AG04450 (cell line): ENCODE measurements around the gene DCXR. TPM values are rescaled to one million over a fixed set of nuclear protein-coding genes. Genes with fewer than 3 reads are reported as not detected.

Experiments used
- CTCF ChIA-PET: fragments of 300-600, 350-600 bp; formaldehyde crosslinking; extraction: SDS; loops from one replicate; lab custom pipeline; 2022; ENCODE audit warnings: antibody characterized with exemption, inconsistent platforms; lab: Charles Lee
- POLR2A ChIA-PET: fragments of 350-600 bp; formaldehyde crosslinking; extraction: SDS; loops from one replicate; lab custom pipeline; 2021; ENCODE audit warnings: antibody characterized with exemption, inconsistent platforms; lab: Yijun Ruan, JAX
- DNase-seq: peaks from one replicate; pipeline ENCODE4 v3.0.0-alpha.2; 2011; ENCODE audit warnings: low read depth, low spot score
- H3K27ac ChIP-seq: one replicate; pipeline ENCODE4 v1.5.1; 2012; ENCODE audit warnings: low read depth, low read length, control low read depth
- H3K27me3 ChIP-seq: one replicate; pipeline ENCODE4 v1.6.0; 2012; ENCODE audit warnings: low read length; ENCODE audit not compliant: control insufficient read depth, insufficient read depth
- H3K4me3 ChIP-seq: 2 replicates; pipeline ENCODE4 v1.5.1; 2011; ENCODE audit warnings: mild to moderate bottlenecking, low read depth, low read length, control low read depth
- H3K9me3 ChIP-seq: 2 replicates; pipeline ENCODE4 v1.5.1; 2012; ENCODE audit warnings: low read length; ENCODE audit not compliant: control insufficient read depth, insufficient read depth
- polyA minus RNA-seq: library from RNA; depleted of rRNA, polyadenylated mRNA; stranded (reverse); fragments of >200 nt; gene quantifications from 2 replicates; pipeline ENCODE4 v1.2.3, GENCODE V29; 2011; rRNA and poly(A)+ RNA removed
- polyA plus RNA-seq: library from polyadenylated mRNA; depleted of rRNA; stranded (reverse); fragments of >200 nt; gene quantifications from 2 replicates; pipeline ENCODE4 v1.2.3, GENCODE V29; 2011; rRNA removed
- TF ChIP-seq, protein P1 (sequence below): IDR thresholded peaks from 2 replicates; pipeline ENCODE4 v1.5.1; 2011; ENCODE audit warnings: low read depth, low read length, control low read depth, inconsistent platforms

DCXR gene
- 35.5 and 55.6 TPM in 2 replicates for polyA plus RNA-seq
- polyA minus RNA-seq, result 31.5 and 46.4 TPM in 2 replicates

DNA sequence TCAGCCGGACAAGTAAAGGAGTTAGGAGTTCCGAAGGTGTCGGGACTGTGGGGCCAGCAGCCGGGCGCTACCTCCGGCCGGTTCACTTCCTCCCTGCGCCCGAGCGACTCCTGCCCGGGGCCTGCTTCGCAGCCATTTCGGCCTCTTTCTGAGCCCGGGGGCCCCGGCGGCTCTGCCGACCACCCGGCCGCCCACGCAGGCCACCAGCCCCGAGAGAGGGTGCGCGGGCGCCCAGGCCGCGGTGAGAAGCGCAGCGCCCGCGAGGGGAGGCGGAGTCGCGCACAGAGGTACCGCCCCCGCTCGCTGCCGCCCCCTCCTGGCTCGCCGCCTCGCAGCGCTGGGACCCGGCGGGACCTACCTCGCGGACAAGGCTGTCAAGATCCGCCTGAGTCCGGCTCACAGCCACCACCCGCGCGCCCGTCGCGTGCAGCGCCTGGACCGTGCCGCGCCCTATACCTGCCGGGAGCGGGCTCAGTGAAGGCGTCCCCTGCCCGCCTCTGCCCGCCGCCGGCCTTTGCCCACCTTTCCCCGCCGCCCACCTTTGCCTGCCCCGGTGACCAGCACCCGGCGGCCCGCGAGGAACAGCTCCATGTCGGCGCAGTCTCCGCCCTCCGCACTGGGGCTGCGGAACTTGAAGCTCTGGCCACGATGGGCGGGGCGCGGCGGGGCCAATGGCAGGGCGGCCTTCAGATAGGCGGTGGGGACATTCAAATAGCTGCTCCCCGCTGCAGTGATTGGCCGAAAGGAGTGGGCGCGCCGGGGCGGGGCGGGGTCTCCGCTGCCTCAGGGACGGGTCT is at the start of gene DCXR:
DCXR (minus strand) TSS at position 606 of the 797 bp plus-strand sequence; CDS start at position 591, 15 bp downstream.
- POLR2A ChIA-PET, result interaction anchor here (0.6 to 1.4 kb wide), 11 partner anchors 14 to 192 kb away, joined by 3 to 10 read pairs (median 3); partner anchors contain the start of genes CENPX, FASN, GPS1 and LRRC45
- H3K4me3 ChIP-seq, result peak within 1 kb of the TSS; percentile 74
- TF ChIP-seq, protein P1, sequence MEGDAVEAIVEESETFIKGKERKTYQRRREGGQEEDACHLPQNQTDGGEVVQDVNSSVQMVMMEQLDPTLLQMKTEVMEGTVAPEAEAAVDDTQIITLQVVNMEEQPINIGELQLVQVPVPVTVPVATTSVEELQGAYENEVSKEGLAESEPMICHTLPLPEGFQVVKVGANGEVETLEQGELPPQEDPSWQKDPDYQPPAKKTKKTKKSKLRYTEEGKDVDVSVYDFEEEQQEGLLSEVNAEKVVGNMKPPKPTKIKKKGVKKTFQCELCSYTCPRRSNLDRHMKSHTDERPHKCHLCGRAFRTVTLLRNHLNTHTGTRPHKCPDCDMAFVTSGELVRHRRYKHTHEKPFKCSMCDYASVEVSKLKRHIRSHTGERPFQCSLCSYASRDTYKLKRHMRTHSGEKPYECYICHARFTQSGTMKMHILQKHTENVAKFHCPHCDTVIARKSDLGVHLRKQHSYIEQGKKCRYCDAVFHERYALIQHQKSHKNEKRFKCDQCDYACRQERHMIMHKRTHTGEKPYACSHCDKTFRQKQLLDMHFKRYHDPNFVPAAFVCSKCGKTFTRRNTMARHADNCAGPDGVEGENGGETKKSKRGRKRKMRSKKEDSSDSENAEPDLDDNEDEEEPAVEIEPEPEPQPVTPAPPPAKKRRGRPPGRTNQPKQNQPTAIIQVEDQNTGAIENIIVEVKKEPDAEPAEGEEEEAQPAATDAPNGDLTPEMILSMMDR, result peak; percentile 57

DNA sequence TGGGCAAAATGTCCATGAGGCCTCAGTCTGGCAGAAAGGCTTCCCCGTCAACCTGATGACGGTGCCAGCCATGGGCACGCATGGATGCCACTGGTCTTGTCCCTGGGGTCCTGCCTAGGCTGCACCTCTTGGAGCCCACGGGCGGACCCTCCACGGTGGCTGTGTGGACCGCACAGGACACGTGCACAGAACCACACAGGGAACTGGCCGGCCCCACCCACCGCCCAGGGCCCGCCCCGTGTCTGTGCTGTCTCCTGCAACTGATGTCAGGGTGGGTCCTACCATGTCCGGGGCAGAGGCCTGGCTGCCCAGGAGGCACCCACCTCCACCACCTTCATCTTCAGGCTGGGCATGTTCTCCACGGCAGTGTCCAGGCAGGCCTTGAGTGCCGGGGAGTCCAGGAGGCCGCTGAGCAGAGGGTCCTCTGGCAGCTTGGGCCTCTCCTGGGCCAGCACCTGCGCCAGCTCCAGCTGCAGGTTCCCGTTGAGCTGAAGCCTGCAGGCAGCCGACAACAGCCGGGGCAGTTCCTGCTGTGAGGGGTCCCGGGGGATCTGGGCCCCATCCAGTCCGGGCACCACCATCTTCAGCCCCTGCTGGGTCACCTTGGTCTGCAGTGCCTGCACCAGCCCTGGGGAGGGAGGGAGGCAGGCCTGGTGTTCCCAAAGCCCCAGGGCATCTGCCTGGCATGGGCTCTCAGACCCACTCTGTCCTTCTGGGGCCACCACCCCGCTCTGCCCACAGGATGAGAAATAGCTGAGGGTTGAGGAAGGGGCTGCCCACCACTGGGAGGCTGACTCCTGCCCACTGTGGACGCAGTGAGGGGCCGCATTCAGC is 48.7 kb upstream of the DCXR start:
- Histone ChIP-seq H3K4me3 (no peak overlapping the region), H3K27me3 (no peaks in the 10 kb centered on the region), H3K27ac (no peak overlapping the region), H3K9me3 (no peaks in the 10 kb centered on the region; the same call in 1 of the 2 replicates)
- CTCF ChIA-PET, result no interaction called here
- POLR2A ChIA-PET, result no interaction called here
- TF ChIP-seq, protein P1, result no peak
- no peak for DNase-seq

More for the DNA sequence above, at the start of gene DCXR:
- no peaks in the 10 kb centered on the region; the same call in 1 of the 2 replicates for H3K9me3 ChIP-seq
- DNase-seq, result peak; percentile 76
- H3K27ac ChIP-seq, result peak within 1 kb of the TSS; percentile 61
- no peaks in the 10 kb centered on the region for H3K27me3 ChIP-seq
- CTCF ChIA-PET, result interaction anchor here (0.5 to 1.3 kb wide), 13 partner anchors 8 to 852 kb away, joined by 3 to 7 read pairs (median 3); partner anchors contain the start of genes CENPX and LRRC45

DNA sequence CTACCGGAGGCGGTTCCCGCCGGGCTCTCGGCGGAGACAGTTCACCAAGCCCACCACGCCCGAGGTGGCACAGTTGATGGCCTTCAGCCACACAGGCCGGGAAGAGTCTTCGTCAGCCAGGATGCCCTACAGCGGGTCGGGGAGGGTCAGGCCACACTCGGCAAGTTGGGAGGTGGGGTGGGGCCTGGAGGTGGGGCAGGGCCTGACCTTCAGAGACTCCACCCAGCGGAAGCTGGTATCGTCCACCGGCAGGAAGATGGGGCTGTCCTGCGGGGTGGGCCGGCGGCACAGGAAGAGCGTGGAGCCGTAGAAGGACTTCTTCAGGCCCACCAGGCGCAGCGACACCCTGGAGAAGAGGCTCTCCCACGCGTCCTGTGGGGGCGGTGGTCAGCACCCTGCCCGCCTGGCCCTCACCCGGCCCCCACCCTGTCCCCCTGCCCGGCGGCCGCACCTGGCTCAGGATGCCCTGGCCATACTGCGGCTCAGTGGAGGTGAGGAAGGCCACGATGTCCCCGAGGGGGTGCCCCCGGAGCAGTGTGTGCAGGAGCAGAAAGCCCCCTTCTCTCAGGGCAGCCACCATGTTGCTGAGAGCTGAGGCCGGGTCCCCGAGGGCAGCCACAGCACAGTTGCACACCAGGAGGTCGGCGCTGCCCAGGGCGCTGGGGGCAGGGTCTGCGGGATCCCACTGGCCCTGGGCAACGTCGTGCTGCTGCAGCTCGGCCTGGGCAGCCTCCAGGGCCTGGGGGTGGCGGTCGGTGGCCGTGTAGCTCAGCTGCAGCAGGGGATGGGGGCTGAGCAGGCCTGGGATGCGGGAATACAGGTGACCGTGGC is 47.7 kb upstream of the DCXR start:
- ChIA-PET POLR2A (no interaction called here), CTCF (no interaction called here)
- TF ChIP-seq, protein P1, result no peak
- Histone ChIP-seq H3K27me3 (no peaks in the 10 kb centered on the region), H3K4me3 (no peak overlapping the region), H3K27ac (no peak overlapping the region), H3K9me3 (no peaks in the 10 kb centered on the region; the same call in 1 of the 2 replicates)
- no peak for DNase-seq

DNA sequence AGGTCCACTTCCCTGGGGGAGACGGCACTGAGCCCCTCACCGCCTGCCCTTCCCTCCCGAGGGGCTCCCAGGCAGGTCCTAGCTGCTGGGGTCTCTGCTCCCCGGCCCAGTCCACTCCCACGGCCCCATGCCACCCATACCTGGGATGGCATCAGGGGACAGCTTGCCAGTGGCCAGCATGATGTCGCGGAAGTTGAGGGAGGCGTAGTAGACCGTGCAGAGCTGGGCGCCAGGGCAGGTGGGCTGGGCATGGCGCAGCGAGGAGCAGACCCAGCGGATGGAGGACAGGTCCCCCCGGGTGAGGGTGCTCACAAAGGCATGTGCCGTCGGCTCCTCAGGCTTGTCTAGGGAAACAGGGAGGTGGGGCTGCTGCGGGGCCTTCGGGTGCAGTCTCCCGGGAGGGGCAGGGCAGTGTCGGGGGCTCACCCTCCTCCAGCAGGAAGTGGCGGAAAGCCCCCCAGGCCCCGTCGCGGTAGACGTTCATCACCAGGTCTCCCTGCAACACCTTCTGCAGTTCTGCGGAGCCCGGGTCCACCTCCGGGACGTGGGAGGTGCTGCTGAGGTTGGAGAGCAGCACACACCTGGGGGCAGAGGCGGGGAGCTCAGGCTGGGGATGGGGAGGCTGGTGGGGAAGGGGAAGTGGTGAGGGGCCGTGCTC is 47.0 kb upstream of the DCXR start:
- TF ChIP-seq, protein P1, result no peak
- POLR2A ChIA-PET, result no interaction called here
- CTCF ChIA-PET, result no interaction called here
- no peaks in the 10 kb centered on the region; the same call in 1 of the 2 replicates for H3K9me3 ChIP-seq
- H3K4me3 ChIP-seq, result no peak overlapping the region
- no peak overlapping the region for H3K27ac ChIP-seq
- no peak for DNase-seq
- no peaks in the 10 kb centered on the region for H3K27me3 ChIP-seq
